Spleen (tissue), 11 donors: ENCODE measurements around the gene XG. TPM values are rescaled to one million over a fixed set of nuclear protein-coding genes. Genes with fewer than 3 reads are reported as not detected.

Experiments used
- DNase-seq: peaks from one replicate; pipeline ENCODE4 v3.0.0-alpha.2; 2020
- H3K27ac ChIP-seq, 8 donors: fragments of 200-600 bp; sonication (generic) in 7 of 8; 1 replicate in 4 of 8; 2 replicates in 4 of 8; pipeline versions ENCODE4 v1.5.0 to v1.8.0; 2016 to 2021; ENCODE audit warnings: inconsistent platforms in 4 of 8, mild to moderate bottlenecking in 4 of 8, moderate library complexity in 1 of 8
- H3K27me3 ChIP-seq, 7 donors: fragments of 200-600 bp; sonication (generic) in 6 of 7; replicated peaks in 1 of 7; 1 replicate in 4 of 7; 2 replicates in 3 of 7; pipeline versions ENCODE4 v1.5.0 to v1.8.0; 2016 to 2021; ENCODE audit warnings: inconsistent platforms in 3 of 7, mild to moderate bottlenecking in 1 of 7
- H3K36me3 ChIP-seq, 6 donors: fragments of 200-600 bp; sonication (generic) in 5 of 6; 1 replicate in 4 of 6; 2 replicates in 2 of 6; pipeline versions ENCODE4 v1.5.0 to v1.8.0; 2016 to 2021; ENCODE audit warnings: inconsistent platforms in 2 of 6
- H3K4me1 ChIP-seq, 6 donors: fragments of 200-600 bp; sonication (generic) in 5 of 6; 1 replicate in 3 of 6; 2 replicates in 3 of 6; pipeline versions ENCODE4 v1.5.0 to v1.8.0; 2016 to 2021; ENCODE audit warnings: inconsistent platforms in 3 of 6
- H3K4me3 ChIP-seq, 8 donors: fragments of 200-600 bp; sonication (generic) in 7 of 8; 1 replicate in 4 of 8; 2 replicates in 4 of 8; pipeline versions ENCODE4 v1.5.0 to v1.8.0; 2016 to 2021; ENCODE audit warnings: inconsistent platforms in 4 of 8, mild to moderate bottlenecking in 4 of 8, moderate library complexity in 2 of 8
- H3K9me3 ChIP-seq, 8 donors: fragments of 200-600 bp; sonication (generic) in 7 of 8; 1 replicate in 4 of 8; 2 replicates in 4 of 8; pipeline versions ENCODE4 v1.5.0 to v1.8.0; 2016 to 2021; ENCODE audit warnings: inconsistent platforms in 4 of 8
- POLR2A ChIP-seq, 3 donors: fragments of 450-650 bp; IDR thresholded peaks; one replicate each; pipeline ENCODE4 v1.5.1; 2017; ENCODE audit warnings: antibody characterized with exemption in 3 of 3, mild to moderate bottlenecking in 1 of 3
- POLR2AphosphoS5 ChIP-seq, 3 donors: sonication (generic); formaldehyde crosslinking; IDR thresholded peaks; one replicate each; pipeline ENCODE4 v1.5.1; 2017; ENCODE audit warnings: antibody characterized with exemption in 3 of 3
- WGBS, 5 donors: extraction: QIAGEN DNeasy Blood & Tissue Kit in 3 of 5; methylation state at CpG; one replicate each; pipeline versions ENCODE4 v1.1.5 to v1.1.7; 2013 to 2018; 5-methylcytosine and 5-hydroxymethylcytosine counted together
- intact Hi-C: fragments of 100-400 bp; cut with DNase I; formaldehyde crosslinking; loops from one replicate; pipeline ENCODE4 v1.15.0; 2023; ENCODE audit warnings: low total_unique reads
- polyA plus RNA-seq, 3 donors: library from polyadenylated mRNA; stranded (reverse); fragments of 200-250 nt; gene quantifications; one replicate each; pipeline ENCODE4 v1.2.1, GENCODE V29; 2013
- total RNA-seq, 7 donors: library from RNA; depleted of rRNA in 3 of 7; stranded (reverse); fragments of >200 nt in 3 of 7; fragmentation: NEBNext Ultra II Directional in 4 of 7; extraction: Animal tissue kit (Norgen Biotek cat#: 25700) in 4 of 7; gene quantifications; one replicate each; pipeline versions ENCODE4 v1.1.0 to v1.2.1, GENCODE V29; 2016 to 2021
- TF ChIP-seq, protein P1 (sequence below), 11 experiments: fragments of 200-600 bp in 7 of 11; fragments of 450-650 bp in 4 of 11; sonication (generic) in 4 of 11; IDR thresholded peaks in 8 of 11; conservative IDR thresholded peaks in 3 of 11; 1 replicate in 7 of 11; 2 replicates in 4 of 11; pipeline versions ENCODE4 v1.4.0 to v1.8.0; 2016 to 2021; ENCODE audit warnings: antibody characterized with exemption in 11 of 11, inconsistent platforms in 4 of 11, mild to moderate bottlenecking in 1 of 11
- donor health status: healthy with polysubstance abuse.
- donor health status: DM: no; HTN: no; CAD: no; lungs with moderate emphysema.
- donor health status: DM: no; HTN: no; CAD: no.
- donor health status: Bipolar disorder and iron deficiency.
- donor health status: healthy.
- donor health status: DM: no; HTN: no; CAD: no.
- donor health status: DM: yes; HTN: yes; CAD: no.

The XG gene
- total and polyA plus RNA-seq, 10 donors: 0.03 to 0.87 (median 0.20) TPM; not detected in 4

- no peaks in the 10 kb centered on the region for H3K9me3 ChIP-seq
- intact Hi-C loops: no loop called here
- H3K4me3 ChIP-seq: no peak overlapping the region
- TF ChIP-seq, protein P1, sequence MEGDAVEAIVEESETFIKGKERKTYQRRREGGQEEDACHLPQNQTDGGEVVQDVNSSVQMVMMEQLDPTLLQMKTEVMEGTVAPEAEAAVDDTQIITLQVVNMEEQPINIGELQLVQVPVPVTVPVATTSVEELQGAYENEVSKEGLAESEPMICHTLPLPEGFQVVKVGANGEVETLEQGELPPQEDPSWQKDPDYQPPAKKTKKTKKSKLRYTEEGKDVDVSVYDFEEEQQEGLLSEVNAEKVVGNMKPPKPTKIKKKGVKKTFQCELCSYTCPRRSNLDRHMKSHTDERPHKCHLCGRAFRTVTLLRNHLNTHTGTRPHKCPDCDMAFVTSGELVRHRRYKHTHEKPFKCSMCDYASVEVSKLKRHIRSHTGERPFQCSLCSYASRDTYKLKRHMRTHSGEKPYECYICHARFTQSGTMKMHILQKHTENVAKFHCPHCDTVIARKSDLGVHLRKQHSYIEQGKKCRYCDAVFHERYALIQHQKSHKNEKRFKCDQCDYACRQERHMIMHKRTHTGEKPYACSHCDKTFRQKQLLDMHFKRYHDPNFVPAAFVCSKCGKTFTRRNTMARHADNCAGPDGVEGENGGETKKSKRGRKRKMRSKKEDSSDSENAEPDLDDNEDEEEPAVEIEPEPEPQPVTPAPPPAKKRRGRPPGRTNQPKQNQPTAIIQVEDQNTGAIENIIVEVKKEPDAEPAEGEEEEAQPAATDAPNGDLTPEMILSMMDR (IDR thresholded peaks at IDR 0.05 in 8 of 11, conservative IDR thresholded peaks at IDR 0.05 in 3 of 11): no peak
- TF ChIP-seq POLR2AphosphoS5 (IDR thresholded peaks at IDR 0.05): peak in 1 of 3 donors; percentile 24
- no peak overlapping the region for H3K27ac ChIP-seq
- no peaks in the 10 kb centered on the region for H3K4me1 ChIP-seq
- peaks cover 3 to 98% (median 51%) of the 10 kb centered on the region in 6 donors for H3K36me3 ChIP-seq
- H3K27me3 ChIP-seq: no peaks in the 10 kb centered on the region
- WGBS, 5 donors: 41 to 63% (median 54%) methylated on average over 9 of the region's 9 CpGs
- DNase-seq: no peak
Measured at GRCh38 chrX:2732076-2732475, 19.8 kb upstream of the XG start.

DNA sequence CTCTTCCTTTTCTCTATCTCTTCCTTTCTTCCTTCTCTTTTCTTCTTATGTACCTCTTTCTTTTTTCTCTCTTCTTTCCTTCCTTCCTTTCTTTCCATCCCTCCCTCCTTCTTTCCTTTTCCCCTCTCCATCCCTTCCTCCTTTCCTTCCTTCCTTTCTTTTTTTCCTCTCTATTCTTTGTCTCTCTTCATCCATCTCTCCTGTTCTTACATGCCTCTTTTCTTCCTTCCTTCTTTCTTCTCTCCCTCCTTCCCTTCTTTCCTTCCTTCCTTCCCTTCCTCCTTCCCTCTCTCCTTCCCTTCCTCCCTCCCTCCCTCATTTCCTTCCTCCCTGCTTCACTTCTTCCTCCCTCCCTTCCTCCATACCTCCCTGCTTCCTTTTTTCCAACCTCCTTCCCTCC lies 19.2 kb upstream of the XG start:
- no peak for DNase-seq

DNA sequence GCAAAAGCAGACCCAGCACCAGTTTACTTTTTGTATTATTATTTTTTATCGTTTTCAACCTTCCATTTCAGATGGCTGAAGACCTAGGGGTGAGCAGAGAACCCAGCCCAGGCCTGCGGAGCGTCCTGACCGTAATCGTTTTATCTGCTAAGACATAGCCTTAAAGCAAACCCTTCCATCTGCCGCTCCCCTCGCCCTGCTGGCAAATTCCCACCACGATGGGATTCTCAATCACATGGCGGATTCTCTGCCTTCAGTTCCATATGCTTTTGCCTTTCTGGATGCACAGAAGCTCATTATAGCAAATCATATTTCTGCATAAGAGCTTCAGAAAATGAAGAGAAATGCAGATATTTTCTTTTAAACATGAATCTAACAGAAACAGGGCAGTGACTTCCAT lies 18.6 kb upstream of the XG start:
- 92 to 95% (median 95%) methylated on average over 9 of the region's 9 CpGs for WGBS, 5 donors
- Histone ChIP-seq H3K36me3 (peaks cover 3 to 95% (median 45%) of the 10 kb centered on the region in 6 donors), H3K27me3 (no peaks in the 10 kb centered on the region), H3K4me1 (no peaks in the 10 kb centered on the region), H3K27ac (no peak overlapping the region), H3K4me3 (no peak overlapping the region), H3K9me3 (no peaks in the 10 kb centered on the region)
- intact Hi-C loops: no loop called here
- TF ChIP-seq POLR2A (IDR thresholded peaks at IDR 0.05): no peak
- no peak for TF ChIP-seq POLR2AphosphoS5 (IDR thresholded peaks at IDR 0.05)
- TF ChIP-seq, protein P1 (IDR thresholded peaks at IDR 0.05 in 8 of 11, conservative IDR thresholded peaks at IDR 0.05 in 3 of 11): no peak
- no peak for DNase-seq

More for the DNA sequence above, 19.2 kb upstream of the XG start:
- Histone ChIP-seq H3K36me3 (peaks cover 3 to 95% (median 45%) of the 10 kb centered on the region in 6 donors), H3K4me1 (no peaks in the 10 kb centered on the region), H3K27me3 (no peaks in the 10 kb centered on the region), H3K4me3 (no peak overlapping the region), H3K27ac (no peak overlapping the region), H3K9me3 (no peaks in the 10 kb centered on the region)
- intact Hi-C loops: no loop called here
- TF ChIP-seq, protein P1 (IDR thresholded peaks at IDR 0.05 in 8 of 11, conservative IDR thresholded peaks at IDR 0.05 in 3 of 11): no peak
- TF ChIP-seq POLR2A (IDR thresholded peaks at IDR 0.05) (no peak), POLR2AphosphoS5 (IDR thresholded peaks at IDR 0.05) (no peak)

DNA sequence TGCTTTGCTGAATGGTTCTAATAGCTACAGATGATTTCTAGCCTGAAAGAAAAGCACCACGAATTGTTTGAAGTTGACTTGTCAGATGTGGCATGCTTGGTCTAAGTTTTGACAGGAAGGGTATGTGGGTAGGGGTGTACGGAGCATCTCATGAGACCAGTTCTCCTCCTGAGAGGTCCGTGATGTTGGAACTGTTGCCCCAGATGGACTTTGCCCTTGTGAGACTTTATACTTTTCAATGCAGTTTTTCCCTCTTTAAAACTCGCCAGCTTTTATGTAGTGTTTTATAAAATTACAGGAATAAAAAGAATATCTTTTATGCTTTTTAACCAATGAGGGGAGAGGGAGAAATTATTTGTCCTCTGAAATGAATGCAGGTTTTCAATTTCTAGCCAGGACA lies 16.6 kb upstream of the XG start:
- Histone ChIP-seq H3K36me3 (peaks cover 3 to 95% (median 37%) of the 10 kb centered on the region in 6 donors), H3K9me3 (no peaks in the 10 kb centered on the region), H3K27ac (no peak overlapping the region), H3K4me1 (no peaks in the 10 kb centered on the region), H3K4me3 (no peak overlapping the region), H3K27me3 (no peaks in the 10 kb centered on the region)
- no peak for DNase-seq
- intact Hi-C loops: no loop called here
- 79 to 92% (median 84%) methylated on average over 4 of the region's 4 CpGs for WGBS, 5 donors
- TF ChIP-seq POLR2A (IDR thresholded peaks at IDR 0.05) (no peak), POLR2AphosphoS5 (IDR thresholded peaks at IDR 0.05) (no peak)
- TF ChIP-seq, protein P1 (IDR thresholded peaks at IDR 0.05 in 8 of 11, conservative IDR thresholded peaks at IDR 0.05 in 3 of 11): no peak
